Measurements from ENCODE around the gene MT1E.
"Not testable (repeated sequence)": the region's sequence is repeated elsewhere in the genome, so short reads cannot be mapped to it uniquely, and the experiment has no call there.

MT1E gene

DNA sequence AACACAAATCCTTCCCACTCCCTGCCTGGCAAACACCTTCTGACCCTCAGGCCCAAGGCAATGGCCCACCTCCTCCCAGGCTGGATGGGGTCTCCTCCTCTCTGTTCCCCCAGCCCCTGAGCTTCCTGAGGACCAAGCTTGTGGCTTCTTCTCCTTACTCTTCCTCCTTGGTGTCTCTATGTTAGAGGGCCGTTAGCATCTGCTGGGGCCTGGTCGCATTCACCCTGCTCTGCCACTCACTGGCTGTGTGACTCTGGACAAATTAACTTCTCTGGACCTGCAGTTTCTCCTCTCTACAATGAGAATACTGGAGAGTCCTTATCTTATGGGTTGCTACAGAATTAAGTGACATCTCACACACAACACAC is 17.9 kb upstream of the MT1E start:
- no peak for DNase-seq

DNA sequence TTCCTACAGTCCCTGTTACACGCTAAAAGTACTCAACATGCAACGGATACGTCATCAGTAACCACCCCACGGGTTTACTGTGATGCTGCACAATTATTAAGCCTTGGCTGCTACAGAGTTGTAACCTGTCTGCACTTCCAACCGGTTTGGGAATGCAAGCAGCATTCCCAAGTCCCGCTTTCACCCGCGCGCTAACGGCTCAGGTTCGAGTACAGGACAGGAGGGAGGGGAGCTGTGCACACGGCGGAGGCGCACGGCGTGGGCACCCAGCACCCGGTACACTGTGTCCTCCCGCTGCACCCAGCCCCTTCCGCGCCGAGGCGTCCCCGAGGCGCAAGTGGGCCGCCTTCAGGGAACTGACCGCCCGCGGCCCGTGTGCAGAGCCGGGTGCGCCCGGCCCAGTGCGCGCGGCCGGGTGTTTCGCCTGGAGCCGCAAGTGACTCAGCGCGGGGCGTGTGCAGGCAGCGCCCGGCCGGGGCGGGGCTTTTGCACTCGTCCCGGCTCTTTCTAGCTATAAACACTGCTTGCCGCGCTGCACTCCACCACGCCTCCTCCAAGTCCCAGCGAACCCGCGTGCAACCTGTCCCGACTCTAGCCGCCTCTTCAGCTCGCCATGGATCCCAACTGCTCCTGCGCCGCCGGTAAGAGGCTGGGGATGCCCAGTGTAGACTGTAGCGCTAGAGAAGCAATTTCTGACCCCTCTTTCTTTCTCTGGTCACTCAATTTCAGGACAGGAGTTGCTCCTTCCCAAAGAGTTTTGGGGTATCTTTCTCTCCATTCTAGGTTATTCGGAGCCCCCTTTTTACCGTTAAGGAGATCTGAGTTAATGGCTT is 17.3 kb upstream of the MT1E start, which contains the start of gene MT2A:
Gene MT2A (plus strand): TSS at position 542 of the 833 bp plus-strand sequence. CDS start 72 bp downstream, at position 614.
- DNase-seq = peak; percentile 56

DNA sequence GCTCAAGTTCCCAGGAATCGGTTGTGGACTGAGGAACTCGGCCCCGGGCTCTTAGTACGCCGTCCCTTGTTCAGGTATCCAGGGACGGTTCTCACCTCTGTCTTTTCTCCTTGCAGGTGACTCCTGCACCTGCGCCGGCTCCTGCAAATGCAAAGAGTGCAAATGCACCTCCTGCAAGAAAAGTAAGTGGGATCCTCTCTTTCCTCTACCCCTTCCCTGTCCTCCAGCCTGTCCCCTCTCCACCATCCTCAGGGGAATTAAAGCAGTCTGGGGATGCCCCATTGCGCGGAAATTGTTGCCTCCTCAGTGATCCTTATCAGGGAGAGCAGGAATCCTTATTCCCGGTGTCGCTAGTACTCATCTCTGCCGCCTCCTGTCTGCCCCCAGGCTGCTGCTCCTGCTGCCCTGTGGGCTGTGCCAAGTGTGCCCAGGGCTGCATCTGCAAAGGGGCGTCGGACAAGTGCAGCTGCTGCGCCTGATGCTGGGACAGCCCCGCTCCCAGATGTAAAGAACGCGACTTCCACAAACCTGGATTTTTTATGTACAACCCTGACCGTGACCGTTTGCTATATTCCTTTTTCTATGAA is 16.6 kb upstream of the MT1E start:
- DNase-seq = no peak

GRCh38 chr16:56609463-56609921 is 16.1 kb upstream of the MT1E start:
- DNase-seq = peak; percentile 70

- no peak for DNase-seq
Measured at GRCh38 chr16:56610017-56610608, 15.5 kb upstream of the MT1E start.

- DNase-seq = no peak
Measured at GRCh38 chr16:56610609-56611111, 14.9 kb upstream of the MT1E start.

DNA sequence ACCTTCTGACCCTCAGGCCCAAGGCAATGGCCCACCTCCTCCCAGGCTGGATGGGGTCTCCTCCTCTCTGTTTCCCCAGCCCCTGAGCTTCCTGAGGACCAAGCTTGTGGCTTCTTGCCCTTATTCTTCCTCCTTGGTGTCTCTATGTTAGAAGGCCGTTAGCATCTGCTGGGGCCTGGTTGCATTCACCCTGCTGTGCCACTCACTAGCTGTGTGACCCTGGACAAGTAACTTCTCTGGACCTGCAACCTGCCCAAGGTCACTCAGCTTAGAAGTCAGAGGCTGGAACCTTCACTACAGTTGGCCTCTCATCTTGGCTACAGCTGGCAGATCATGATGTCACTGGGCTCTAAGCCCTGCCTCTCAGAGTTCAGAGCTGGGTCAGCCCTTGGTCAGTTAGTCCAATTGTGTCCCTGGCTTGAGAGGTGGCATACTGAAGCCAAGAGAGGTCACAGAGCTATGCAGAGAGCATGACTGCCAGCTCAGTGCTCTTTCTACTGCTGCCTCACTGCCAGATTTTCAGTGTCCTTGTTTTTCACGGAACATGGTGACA is 14.2 kb upstream of the MT1E start:
- DNase-seq = no peak

- DNase-seq = no peak
Measured at GRCh38 chr16:56613706-56614105, 11.9 kb upstream of the MT1E start.

DNA sequence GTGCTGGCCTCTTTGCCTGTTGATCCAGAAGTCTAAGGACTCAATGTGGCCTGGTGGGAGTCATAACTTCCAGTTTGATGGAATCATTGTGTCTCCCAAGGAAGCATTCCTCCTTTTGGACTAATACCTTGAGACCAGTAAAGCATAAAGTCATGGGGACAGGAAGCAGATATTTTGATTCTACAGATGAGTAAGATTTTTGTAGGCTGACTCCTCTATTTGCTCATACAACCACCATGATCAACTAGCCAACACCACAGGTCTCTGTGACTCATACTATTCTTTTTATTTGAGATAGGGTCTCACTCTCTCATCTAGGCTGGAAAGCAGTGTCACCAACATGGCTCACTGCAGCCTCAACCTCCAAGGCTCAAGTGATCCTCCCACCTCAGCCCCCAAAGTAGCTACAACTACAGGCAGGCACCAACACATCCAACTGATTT is 11.0 kb upstream of the MT1E start:
- DNase-seq = no peak

GRCh38 chr16:56615353-56615752 is 10.2 kb upstream of the MT1E start:
- DNase-seq = no peak

DNA sequence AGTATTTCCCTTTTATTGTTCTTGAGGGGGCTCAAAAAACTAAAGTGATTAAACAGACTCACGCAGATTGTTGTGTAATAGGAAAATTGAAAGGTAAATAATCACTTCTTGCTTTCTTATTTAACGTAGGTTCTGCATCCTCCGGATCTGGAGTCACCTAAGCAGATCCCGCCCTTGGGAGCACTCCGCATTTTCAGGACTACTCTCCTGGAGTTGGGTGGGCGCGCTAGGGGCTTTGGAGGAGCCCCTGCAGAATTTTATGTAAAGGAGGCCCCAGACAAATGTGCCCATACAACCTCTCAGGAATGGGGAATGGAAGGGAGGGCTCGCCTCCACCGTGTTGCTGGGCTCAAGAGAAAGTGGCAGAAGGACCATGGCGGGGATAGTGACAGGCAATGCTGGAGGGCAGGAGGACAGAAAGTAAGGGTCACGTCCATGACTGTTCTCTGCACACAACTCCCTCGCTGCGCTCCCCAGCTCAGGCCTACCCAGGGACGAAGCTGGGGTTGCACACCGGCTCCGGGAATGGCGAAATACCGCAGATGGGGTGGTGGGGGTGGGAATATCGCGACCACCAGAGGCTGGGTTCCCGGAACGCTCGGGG is 8.9 kb upstream of the MT1E start:
- DNase-seq = no peak

- DNase-seq = no peak
Measured at GRCh38 chr16:56617212-56618085, 8.1 kb upstream of the MT1E start.

- no peak for DNase-seq
Measured at GRCh38 chr16:56618138-56618537, 7.4 kb upstream of the MT1E start.

- no peak for DNase-seq
Measured at GRCh38 chr16:56620339-56620897, 5.2 kb upstream of the MT1E start.

- DNase-seq = not testable (repeated sequence)
Measured at GRCh38 chr16:56621665-56622445, 3.7 kb upstream of the MT1E start.

DNA sequence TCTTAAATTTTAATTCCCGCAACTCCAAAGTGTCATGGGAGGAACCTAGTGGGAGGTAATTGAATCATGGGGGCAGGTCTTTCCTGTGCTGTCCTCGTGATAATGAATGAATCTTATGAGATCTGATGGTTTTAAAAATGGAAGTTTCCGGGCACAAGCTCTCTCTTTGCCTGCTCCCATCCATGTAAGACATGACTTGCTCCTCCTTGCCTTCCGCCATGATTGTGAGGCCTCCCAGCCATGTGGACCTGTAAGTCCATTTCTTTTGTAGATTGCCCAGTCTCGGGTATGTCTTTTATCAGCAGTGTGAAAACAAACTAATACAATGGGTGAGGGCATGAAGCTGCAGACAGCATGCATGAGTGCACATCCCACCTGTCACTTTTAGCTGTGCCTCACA is 2.4 kb upstream of the MT1E start:
- not testable (repeated sequence) for DNase-seq

DNA sequence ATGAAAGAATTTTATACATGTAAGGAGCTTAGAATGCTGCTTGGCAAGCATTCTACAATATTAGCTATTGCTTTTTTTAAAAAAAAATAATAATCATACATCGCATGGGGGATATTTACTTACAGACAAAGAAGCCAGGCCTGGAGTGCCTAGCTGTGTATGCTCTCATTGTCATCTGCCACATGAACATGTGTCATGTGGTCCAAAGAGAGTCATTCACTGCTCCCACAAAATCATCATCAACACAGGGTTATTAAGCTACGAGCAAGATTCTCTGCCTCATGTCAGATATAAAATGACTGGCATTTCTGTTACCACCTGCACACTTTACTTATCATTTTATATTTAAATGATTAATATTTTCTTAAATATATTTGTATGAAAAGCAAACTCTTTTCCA is 1.9 kb upstream of the MT1E start:
- no peak for DNase-seq

DNA sequence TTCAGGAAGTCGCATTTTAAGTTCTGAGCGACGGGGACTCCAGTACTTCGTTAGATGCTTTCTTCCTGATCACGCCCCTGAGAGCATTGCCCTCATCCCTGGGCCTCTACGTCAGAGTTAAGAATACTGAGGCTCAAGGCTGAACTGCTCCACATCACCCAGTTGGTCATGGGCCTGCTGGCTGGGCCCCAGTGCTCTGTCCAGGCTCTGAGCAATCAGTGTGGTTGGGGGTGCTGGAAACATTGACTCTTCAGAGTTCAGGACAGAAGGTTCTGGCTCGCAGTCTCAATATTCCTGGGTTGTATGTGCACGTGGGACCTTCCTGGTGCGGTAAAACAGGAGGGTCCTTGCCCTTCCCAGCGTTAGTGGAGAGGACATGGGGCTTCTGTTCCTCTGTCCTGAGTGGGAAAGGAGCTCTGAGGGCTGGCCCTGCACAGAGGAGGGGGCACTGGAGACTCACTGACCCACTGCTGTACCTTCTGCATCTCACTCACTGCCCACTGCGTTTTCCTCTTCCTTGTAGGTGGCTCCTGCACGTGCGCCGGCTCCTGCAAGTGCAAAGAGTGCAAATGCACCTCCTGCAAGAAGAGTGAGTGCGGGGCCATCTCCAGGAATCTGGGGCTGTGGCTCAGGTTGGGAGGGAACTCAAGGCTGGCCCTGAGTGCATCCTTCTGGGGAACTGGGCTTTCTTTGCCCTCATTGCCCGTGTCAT is 518 bp downstream of the MT1E start:
- no peak for DNase-seq

DNA sequence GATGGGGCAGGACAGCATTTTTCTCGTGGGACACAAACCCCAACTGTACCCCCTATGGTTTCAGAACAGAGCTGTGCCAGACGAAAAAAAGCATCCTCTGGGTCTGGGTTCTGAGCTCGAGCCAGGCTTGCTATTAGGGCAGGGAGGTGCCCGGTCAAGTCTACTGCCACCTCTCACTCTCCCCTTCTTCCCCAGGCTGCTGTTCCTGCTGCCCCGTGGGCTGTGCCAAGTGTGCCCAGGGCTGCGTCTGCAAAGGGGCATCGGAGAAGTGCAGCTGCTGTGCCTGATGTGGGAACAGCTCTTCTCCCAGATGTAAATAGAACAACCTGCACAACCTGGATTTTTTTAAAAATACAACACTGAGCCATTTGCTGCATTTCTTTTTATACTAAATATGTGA is 1.1 kb downstream of the MT1E start:
- DNase-seq = no peak

Data from KG1 (cell line).